Keratinocyte (primary cell): Measurements from ENCODE around the gene ASNSD1. TPM values are rescaled to one million over a fixed set of nuclear protein-coding genes. Genes with fewer than 3 reads are reported as not detected.
A peak's percentile ranks its signal among the peaks of the same experiment; 100 is the strongest.

Experiments
- DNase-seq: peaks from one replicate; pipeline ENCODE4 v3.0.0-alpha.2; 2011; ENCODE audit warnings: low read depth, missing footprints, low spot score
- FAIRE-seq: peaks from 2 replicates; lab custom pipeline; 2011; peaks lifted over from hg19 to GRCh38; lab: Jason Lieb, UNC
- H2AFZ ChIP-seq: 2 replicates; pipeline ENCODE4 v1.6.0; 2012; ENCODE audit warnings: low read length, control low read depth, inconsistent platforms; ENCODE audit not compliant: control insufficient read depth
- H3K27ac ChIP-seq: 2 replicates; pipeline ENCODE4 v1.5.1; 2011; ENCODE audit warnings: low read length; ENCODE audit not compliant: control insufficient read depth, insufficient read depth
- H3K27me3 ChIP-seq: 3 replicates; pipeline ENCODE4 v1.6.0; 2011; ENCODE audit warnings: low read length; ENCODE audit not compliant: control insufficient read depth, insufficient read depth; ENCODE audit errors: extremely low read depth
- H3K36me3 ChIP-seq, 2 experiments: 2 replicates in 1 of 2; 3 replicates in 1 of 2; pipeline ENCODE4 v1.5.1; 2011; ENCODE audit warnings: low read length in 2 of 2, mild to moderate bottlenecking in 1 of 2; ENCODE audit not compliant: control insufficient read depth in 2 of 2, insufficient read depth in 2 of 2; ENCODE audit errors: extremely low read depth in 1 of 2
- H3K4me1 ChIP-seq: 3 replicates; pipeline ENCODE4 v1.5.1; 2011; ENCODE audit warnings: low read length; ENCODE audit not compliant: control insufficient read depth, insufficient read depth; ENCODE audit errors: extremely low read depth
- H3K4me2 ChIP-seq: 3 replicates; pipeline ENCODE4 v1.6.0; 2011; ENCODE audit warnings: low read depth, low read length; ENCODE audit not compliant: control insufficient read depth, insufficient read depth; ENCODE audit errors: extremely low read depth
- H3K4me3 ChIP-seq, 3 experiments: fragments of 200-600 bp in 1 of 3; sonication (generic) in 1 of 3; 2 replicates in 2 of 3; 3 replicates in 1 of 3; pipeline ENCODE4 v1.5.1; 2011 to 2016; ENCODE audit warnings: low read length in 3 of 3, mild to moderate bottlenecking in 3 of 3, control low read depth in 2 of 3, inconsistent platforms in 1 of 3, low read depth in 1 of 3, mixed read lengths in 1 of 3, mixed run types in 1 of 3, moderate library complexity in 1 of 3; ENCODE audit not compliant: control insufficient read depth in 2 of 3, insufficient read depth in 2 of 3; ENCODE audit errors: extremely low read depth in 1 of 3
- H3K79me2 ChIP-seq: 2 replicates; pipeline ENCODE4 v1.6.0; 2012; ENCODE audit warnings: low read length; ENCODE audit not compliant: control insufficient read depth, insufficient read depth
- H3K9ac ChIP-seq: 3 replicates; pipeline ENCODE4 v1.6.0; 2011; ENCODE audit warnings: low read length; ENCODE audit not compliant: control insufficient read depth, insufficient read depth; ENCODE audit errors: extremely low read depth
- H3K9me1 ChIP-seq: 3 replicates; pipeline ENCODE4 v1.6.0; 2011; ENCODE audit warnings: low read length; ENCODE audit not compliant: control insufficient read depth, insufficient read depth; ENCODE audit errors: extremely low read depth
- H3K9me3 ChIP-seq: 2 replicates; pipeline ENCODE4 v1.5.1; 2012; ENCODE audit warnings: low read depth, low read length; ENCODE audit not compliant: control insufficient read depth
- H4K20me1 ChIP-seq: 3 replicates; pipeline ENCODE4 v1.6.0; 2011; ENCODE audit warnings: low read length; ENCODE audit not compliant: control insufficient read depth, insufficient read depth; ENCODE audit errors: extremely low read depth
- EZH2 ChIP-seq: IDR thresholded peaks from one replicate; pipeline ENCODE4 v1.6.1; 2012; ENCODE audit warnings: inconsistent platforms, mild to moderate bottlenecking, low read length, moderate library complexity
- dilution Hi-C: fragments of 300-500 bp; cut with MboI; formaldehyde crosslinking; loops from one replicate; pipeline ENCODE4 v1.7.0; 2020; ENCODE audit warnings: low sequenced_read_pairs; ENCODE audit not compliant: extremely low pct_ligation_motif_present
- polyA plus RNA-seq, 5 experiments: library from polyadenylated mRNA; depleted of rRNA in 3 of 5; stranded (reverse) in 3 of 5; stranded (forward) in 1 of 5; unstranded in 1 of 5; fragments of >200 nt; gene quantifications; 1 replicate in 1 of 5; 2 replicates in 3 of 5; 3 replicates in 1 of 5; pipeline versions ENCODE4 v1.2.1 to v1.2.3, GENCODE V29; 2011 to 2012; ENCODE audit warnings: missing spikeins in 2 of 5, low read depth in 1 of 5, low replicate concordance in 1 of 5
- TF ChIP-seq, protein P1 (sequence below), 3 experiments: IDR thresholded peaks in 1 of 3; conservative IDR thresholded peaks in 1 of 3; optimal IDR thresholded peaks in 1 of 3; 2 replicates in 2 of 3; 3 replicates in 1 of 3; pipeline versions ENCODE3 to v1.5.1; 2011; ENCODE audit warnings: low read length in 3 of 3, mild to moderate bottlenecking in 3 of 3, moderate library complexity in 2 of 3, control low read depth in 1 of 3, inconsistent platforms in 1 of 3; ENCODE audit not compliant: insufficient read depth in 2 of 3; ENCODE audit errors: extremely low read depth in 1 of 3

ASNSD1 gene
- polyA plus RNA-seq, 1 donor (not counting 4 experiments of a cell fraction or from before 2014, with no cell fraction given): 40.0 TPM

GRCh38 chr2:189660803-189661147 lies 484 bp upstream of the ASNSD1 start:
- peak overlapping the region; percentile 39 for H2AFZ ChIP-seq
- no peak for FAIRE-seq

DNA sequence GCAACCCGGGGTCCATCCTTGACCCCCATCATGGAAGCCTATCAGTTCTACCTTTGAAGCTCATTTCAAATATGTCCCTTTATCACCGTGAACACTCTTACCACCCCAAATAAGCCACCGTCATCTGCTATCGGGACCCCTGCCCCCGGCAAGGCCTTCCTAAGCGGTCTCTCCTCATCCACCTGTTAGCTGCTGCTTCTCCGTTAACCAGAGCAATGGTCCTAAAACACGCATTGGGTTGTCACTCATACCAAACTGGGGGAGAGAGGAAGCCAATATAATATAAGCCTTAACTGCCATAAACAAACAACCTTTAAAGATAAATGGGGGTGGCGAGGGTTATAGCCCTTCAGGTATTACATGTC lies 680 bp downstream of the ASNSD1 start:
- H4K20me1 ChIP-seq: no peaks in the 10 kb centered on the region
- peak overlapping the region; percentile 91 for H3K27ac ChIP-seq
- peak overlapping the region; percentile 98 for H3K9ac ChIP-seq
- H3K4me1 ChIP-seq: peaks cover 4% of the 10 kb centered on the region
- dilution Hi-C loops: no loop called here
- peak overlapping the region; percentile 100 for H2AFZ ChIP-seq
- H3K9me3 ChIP-seq: no peaks in the 10 kb centered on the region
- no peaks in the 10 kb centered on the region for H3K9me1 ChIP-seq
- DNase-seq: no peak
- FAIRE-seq: no peak
- H3K79me2 ChIP-seq: peaks cover 25% of the 10 kb centered on the region
- no peaks in the 10 kb centered on the region for H3K27me3 ChIP-seq
- H3K4me2 ChIP-seq: peak overlapping the region; percentile 96
- peaks cover 0 to 3% of the 10 kb centered on the region in 2 experiments for H3K36me3 ChIP-seq
- peak overlapping the region; percentile 61 to 98 (median 96) for H3K4me3 ChIP-seq
- no peak for TF ChIP-seq EZH2
- TF ChIP-seq, protein P1, sequence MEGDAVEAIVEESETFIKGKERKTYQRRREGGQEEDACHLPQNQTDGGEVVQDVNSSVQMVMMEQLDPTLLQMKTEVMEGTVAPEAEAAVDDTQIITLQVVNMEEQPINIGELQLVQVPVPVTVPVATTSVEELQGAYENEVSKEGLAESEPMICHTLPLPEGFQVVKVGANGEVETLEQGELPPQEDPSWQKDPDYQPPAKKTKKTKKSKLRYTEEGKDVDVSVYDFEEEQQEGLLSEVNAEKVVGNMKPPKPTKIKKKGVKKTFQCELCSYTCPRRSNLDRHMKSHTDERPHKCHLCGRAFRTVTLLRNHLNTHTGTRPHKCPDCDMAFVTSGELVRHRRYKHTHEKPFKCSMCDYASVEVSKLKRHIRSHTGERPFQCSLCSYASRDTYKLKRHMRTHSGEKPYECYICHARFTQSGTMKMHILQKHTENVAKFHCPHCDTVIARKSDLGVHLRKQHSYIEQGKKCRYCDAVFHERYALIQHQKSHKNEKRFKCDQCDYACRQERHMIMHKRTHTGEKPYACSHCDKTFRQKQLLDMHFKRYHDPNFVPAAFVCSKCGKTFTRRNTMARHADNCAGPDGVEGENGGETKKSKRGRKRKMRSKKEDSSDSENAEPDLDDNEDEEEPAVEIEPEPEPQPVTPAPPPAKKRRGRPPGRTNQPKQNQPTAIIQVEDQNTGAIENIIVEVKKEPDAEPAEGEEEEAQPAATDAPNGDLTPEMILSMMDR (optimal IDR thresholded peaks at IDR 0.05 in 1 of 3, IDR thresholded peaks at IDR 0.05 in 1 of 3, conservative IDR thresholded peaks at IDR 0.05 in 1 of 3; ENCODE audit: extremely low read depth in 1 of 3, insufficient read depth in 2 of 3, low read length in 3 of 3): no peak

More at GRCh38 chr2:189660803-189661147, 484 bp upstream of the ASNSD1 start:
- Histone ChIP-seq H3K79me2 (peaks cover 25% of the 10 kb centered on the region), H3K9ac (no peak overlapping the region), H3K27ac (no peak overlapping the region), H3K4me3 (no peak overlapping the region), H3K9me3 (no peaks in the 10 kb centered on the region), H3K4me2 (peak overlapping the region; percentile 39), H3K27me3 (no peaks in the 10 kb centered on the region), H4K20me1 (no peaks in the 10 kb centered on the region), H3K9me1 (no peaks in the 10 kb centered on the region), H3K4me1 (peaks cover 4% of the 10 kb centered on the region), H3K36me3 (no peaks in the 10 kb centered on the region)
- no peak for DNase-seq
- TF ChIP-seq, protein P1 (optimal IDR thresholded peaks at IDR 0.05 in 1 of 3, IDR thresholded peaks at IDR 0.05 in 1 of 3, conservative IDR thresholded peaks at IDR 0.05 in 1 of 3; ENCODE audit: extremely low read depth in 1 of 3, insufficient read depth in 2 of 3, low read length in 3 of 3): no peak
- no peak for TF ChIP-seq EZH2
- dilution Hi-C loops: no loop called here
